ENCODE measurements around the gene PRDM13.
"Not testable (repeated sequence)": the region's sequence is repeated elsewhere in the genome, so short reads cannot be mapped to it uniquely, and the experiment has no call there.

Gene PRDM13

DNA sequence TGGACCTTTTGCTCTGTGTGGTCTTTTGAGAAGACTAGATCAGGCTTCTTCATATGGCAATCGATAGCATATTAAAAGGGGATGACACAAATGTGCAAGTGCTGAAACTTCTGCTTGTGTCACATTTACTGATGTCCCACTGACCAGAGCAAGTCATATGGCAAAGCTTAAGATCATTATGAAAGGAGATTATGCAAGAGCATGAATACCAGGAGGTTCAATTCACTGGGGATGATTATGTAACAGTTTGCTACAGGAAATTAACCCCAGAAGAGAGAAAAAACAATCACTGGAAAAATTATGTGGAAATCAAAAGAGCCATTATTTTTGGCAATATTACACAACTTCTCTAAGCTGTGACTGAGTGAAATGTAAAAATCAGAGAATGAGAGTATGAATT lies 13.7 kb upstream of the PRDM13 start:
- TF ChIP-seq CTCF (IDR thresholded peaks at IDR 0.05; ENCODE audit: insufficient read depth, low read length, poor library complexity, severe bottlenecking): no peak
- DNase-seq (ENCODE audit: extremely low read depth, insufficient read length): no peak
- Histone ChIP-seq H3K4me3 (replicated peaks; ENCODE audit: low read depth, low read length) (no peak overlapping the region), H3K27me3 (replicated peaks; ENCODE audit: control insufficient read depth, insufficient read depth, low read length) (peaks cover 1% of the 10 kb centered on the region; the same call in 1 of the 2 replicates), H3K36me3 (ENCODE audit: control insufficient read depth, insufficient read depth, low read length) (no peaks in the 10 kb centered on the region)

- not testable (repeated sequence) for H3K27me3 ChIP-seq (replicated peaks; ENCODE audit: control insufficient read depth, insufficient read depth, low read length); H3K4me3 ChIP-seq (replicated peaks; ENCODE audit: low read depth, low read length); H3K36me3 ChIP-seq (ENCODE audit: control insufficient read depth, insufficient read depth, low read length); DNase-seq (ENCODE audit: extremely low read depth, insufficient read length)
These were observed 11.9 kb upstream of the PRDM13 start for GRCh38 chr6:99594696-99595095.

DNA sequence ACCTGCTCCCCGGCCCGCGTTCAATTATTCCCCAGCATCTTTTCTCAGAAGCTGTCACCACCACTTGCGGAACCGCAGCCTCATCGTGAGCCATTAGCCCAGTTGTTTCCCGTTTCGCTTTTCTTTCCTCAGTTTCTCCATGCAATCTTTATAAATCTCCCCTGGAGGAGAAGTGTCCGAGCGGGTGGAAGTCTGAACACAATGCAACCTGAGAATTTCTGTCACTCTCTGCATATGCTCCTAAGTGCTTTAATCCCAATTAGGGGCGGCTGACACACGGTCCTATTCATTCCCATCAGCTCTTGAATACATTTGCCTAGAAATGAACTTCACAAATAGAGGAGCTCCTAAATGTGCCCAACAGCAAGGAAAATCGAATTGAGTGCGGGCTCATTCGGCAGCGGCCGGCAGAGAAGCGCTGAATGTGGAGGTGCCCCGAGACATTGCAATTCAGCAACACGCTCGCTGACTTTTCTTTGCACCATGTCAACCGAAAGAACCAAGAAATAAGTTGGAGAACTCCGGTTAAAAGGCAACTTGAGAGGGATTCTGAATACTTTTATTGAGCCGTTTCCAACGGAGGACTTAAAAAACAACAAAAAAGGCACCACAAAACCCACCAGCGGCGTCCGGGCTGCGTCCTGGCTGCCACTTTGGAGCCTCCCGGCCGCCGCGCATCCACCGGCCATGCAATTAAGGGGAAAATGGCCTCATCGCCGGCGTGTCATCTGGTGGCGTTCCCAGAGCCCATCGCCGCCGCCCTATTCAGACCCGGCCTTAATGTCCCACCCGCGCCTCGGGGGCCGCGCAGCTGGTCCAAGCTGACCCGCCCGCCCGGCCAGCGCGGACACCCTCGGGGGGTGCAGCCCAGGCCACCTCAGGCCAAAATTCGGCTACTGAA lies 3.9 kb upstream of the PRDM13 start:
- Histone ChIP-seq H3K4me3 (replicated peaks; ENCODE audit: low read depth, low read length) (peak overlapping the region; percentile 47; the same call in 1 of the 2 replicates), H3K27me3 (replicated peaks; ENCODE audit: control insufficient read depth, insufficient read depth, low read length) (peaks cover 9% of the 10 kb centered on the region), H3K36me3 (ENCODE audit: control insufficient read depth, insufficient read depth, low read length) (no peaks in the 10 kb centered on the region)
- DNase-seq (ENCODE audit: extremely low read depth, insufficient read length): no peak
- no peak for TF ChIP-seq CTCF (IDR thresholded peaks at IDR 0.05; ENCODE audit: insufficient read depth, low read length, poor library complexity, severe bottlenecking)

- H3K36me3 ChIP-seq (ENCODE audit: control insufficient read depth, insufficient read depth, low read length): no peaks in the 10 kb centered on the region
- H3K27me3 ChIP-seq (replicated peaks; ENCODE audit: control insufficient read depth, insufficient read depth, low read length): peaks cover 9% of the 10 kb centered on the region
- peak overlapping the region; percentile 47 for H3K4me3 ChIP-seq (replicated peaks; ENCODE audit: low read depth, low read length)
- no peak for TF ChIP-seq CTCF (IDR thresholded peaks at IDR 0.05; ENCODE audit: insufficient read depth, low read length, poor library complexity, severe bottlenecking)
- DNase-seq (ENCODE audit: extremely low read depth, insufficient read length): no peak
These were observed 3.0 kb upstream of the PRDM13 start for GRCh38 chr6:99603421-99604165.

DNA sequence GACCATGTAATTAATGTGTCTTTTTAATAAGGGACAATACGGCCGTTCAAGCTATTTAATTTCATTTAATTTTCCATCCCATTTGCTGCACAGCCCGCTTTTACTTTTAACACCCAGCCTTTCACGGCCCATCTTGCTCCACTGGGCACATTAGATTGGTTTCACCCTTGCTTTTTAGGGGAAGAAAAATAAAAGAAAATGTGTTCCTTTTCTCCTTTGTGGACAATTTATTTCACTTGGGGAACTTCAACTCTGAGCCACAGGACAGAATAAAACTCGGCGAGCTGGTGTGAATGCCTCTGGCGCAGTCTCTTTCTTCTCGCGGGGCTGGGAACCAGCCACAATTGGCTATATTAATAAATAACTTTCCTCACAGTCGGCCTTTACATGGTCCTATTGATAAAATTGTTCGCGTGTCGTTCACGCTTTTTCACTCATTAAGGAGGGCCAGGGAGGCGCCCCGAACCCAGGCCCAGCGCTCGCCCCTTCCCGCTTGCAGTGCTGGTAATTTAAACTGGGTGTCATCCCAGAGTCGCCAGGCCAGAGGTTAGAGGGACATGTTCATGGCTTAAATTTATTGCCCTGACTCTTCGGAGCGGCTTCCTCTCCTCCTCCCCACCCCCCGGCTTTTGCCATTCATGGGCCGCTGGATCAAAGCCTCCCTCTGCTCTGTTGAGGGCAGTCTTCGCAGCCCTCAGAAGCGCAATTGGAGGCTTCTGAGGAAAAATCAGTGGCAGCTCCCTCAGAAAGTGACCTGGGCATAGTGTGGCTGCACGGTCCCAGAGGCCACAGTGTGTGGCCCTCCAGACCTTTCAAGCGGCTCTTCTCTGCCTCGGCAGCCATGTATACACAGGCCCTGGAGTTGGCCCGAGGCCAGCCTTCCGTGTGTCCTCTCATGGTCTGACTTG lies 2.2 kb upstream of the PRDM13 start:
- TF ChIP-seq CTCF (IDR thresholded peaks at IDR 0.05; ENCODE audit: insufficient read depth, low read length, poor library complexity, severe bottlenecking): no peak
- peaks cover 7% of the 10 kb centered on the region for H3K27me3 ChIP-seq (replicated peaks; ENCODE audit: control insufficient read depth, insufficient read depth, low read length)
- H3K4me3 ChIP-seq (replicated peaks; ENCODE audit: low read depth, low read length): peak overlapping the region; percentile 47
- no peak for DNase-seq (ENCODE audit: extremely low read depth, insufficient read length)
- H3K36me3 ChIP-seq (ENCODE audit: control insufficient read depth, insufficient read depth, low read length): no peaks in the 10 kb centered on the region

Measured in GM06990 (cell line).